Measurements from ENCODE around the gene MSI2.
"Not testable (repeated sequence)": the region's sequence is repeated elsewhere in the genome, so short reads cannot be mapped to it uniquely, and the experiment has no call there.

The MSI2 gene

DNA sequence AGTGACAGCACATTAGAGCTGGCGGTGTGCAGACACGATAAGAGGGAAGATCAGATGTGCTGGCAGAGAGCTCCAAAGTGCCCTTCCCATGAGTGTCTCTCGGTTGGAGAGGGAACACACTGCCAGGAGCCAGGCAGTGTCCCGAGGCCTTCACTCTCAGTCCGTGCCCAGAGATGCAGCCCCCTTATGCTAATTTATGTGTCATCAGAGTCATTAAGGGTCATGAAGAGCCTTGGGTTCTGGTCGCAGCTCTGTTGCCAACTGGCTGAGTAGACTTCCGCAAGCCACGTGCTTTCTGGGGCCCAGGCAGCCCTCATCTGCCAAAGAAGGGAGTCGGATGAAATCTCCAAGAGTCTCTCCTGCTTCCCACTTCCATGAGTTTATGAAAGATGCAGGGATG lies 232.5 kb downstream of the MSI2 start:
- DNase-seq: no peak

DNA sequence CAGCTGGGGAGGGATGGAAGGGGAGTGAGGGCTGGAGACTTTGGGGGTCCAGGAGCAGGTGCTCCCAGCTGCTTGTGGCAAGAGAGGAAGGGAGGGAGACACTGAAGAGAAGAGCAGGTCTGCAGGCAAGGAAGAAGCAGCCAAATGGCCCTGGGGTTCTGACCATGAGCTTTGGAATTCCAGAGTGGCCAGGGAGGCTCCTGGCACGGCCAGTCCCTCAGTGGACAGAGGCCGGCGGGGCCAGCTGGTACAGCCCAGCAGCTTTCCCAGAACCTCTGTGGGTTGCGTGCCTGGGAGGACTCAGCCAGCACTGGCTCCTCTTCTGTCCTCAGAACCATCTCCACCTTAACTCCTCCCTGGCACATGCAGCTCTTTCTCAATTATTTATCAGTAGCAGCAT lies 233.0 kb downstream of the MSI2 start:
- no peak for DNase-seq

DNA sequence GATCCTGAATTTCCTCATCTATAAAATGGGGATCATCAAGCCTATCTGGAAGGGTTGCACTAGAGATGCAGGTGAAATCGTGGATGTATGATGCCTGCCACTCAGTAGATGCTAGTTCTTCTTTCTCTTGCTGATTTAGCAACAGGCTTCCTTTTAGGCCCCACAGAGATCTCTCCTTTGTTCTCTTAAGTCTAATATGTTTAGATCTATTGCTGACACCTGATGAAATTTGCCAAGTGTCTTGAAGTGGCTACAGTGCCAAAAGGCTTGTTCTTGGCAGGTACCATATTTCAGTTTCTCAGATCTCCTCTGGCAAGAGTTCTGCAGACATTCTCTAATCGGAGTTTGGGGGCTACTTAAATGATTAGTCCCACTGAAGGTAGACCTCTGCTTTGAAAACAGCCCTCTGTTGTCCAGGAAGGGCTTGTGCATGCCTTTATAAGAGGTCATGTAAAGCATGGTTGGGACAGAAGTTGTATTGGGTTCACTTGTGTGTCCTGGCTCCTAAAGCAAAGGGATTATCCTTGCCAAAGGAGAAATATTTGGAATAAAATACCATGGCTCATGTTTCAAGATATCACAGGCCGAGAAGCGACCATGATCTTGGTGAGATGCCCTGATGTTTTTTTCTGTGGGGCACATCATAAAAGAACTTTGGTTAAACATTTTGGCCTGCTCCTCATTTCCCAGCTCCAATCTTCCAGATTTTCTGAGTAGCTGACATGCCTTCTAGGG lies 234.0 kb downstream of the MSI2 start:
- DNase-seq: no peak

DNA sequence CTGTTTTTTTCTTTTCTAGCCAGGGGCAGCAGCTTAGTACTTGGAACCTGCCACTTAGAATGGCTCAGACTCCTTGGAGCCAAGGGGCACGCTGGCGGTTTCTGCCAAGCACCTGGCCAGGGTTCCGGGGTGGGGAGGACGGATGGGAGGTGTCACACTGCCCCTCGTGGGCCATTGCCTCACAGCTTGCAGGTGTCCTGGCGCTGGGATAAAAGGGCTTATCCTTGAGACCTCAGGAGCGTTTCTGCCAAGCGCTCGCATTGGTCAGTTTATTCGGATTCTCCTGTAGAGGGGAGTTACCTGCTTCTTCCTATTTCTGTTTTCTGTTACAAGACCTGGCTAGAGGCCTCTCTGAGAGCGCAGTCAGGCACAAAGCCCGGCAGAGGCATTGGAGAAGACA lies 234.6 kb downstream of the MSI2 start:
- no peak for DNase-seq

DNA sequence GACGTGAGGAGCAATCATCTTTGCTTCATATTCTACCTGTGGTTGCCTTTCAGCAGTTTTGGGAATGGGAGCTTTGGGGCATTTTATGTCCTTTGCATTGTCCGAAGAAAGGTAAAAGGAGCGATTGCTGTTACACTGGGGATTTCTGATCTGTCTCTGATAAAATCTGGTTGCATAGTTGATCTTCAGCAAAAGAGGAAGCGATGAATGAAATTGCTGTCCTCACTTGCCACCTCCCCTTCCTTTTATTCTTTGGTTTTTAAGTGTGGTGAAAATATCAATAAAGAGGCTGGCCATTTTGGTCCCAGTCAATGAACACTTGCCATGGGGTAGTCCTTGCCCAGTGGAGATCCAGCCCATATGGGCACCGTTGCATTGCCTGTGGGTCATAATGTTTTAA lies 236.8 kb downstream of the MSI2 start:
- no peak for DNase-seq

DNA sequence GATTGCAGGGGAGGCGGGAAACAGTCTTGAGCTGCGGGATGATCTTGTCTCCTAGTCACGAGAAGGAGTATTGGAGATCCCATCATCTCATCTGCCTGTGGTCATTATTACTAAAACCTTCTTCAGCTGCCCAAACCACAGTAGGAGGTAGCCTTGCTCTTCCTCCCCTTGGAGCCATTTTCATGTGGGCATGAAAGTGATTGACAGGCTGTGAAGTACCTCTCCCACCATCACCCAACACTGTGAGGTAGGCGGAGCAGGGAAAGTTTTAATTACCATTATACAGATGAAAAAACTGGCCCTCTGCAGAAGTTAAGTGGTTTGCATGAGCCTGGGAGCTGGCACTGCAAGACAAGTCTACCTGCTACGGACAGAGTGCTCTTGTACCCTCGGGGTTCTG lies 237.3 kb downstream of the MSI2 start:
- DNase-seq: no peak

DNA sequence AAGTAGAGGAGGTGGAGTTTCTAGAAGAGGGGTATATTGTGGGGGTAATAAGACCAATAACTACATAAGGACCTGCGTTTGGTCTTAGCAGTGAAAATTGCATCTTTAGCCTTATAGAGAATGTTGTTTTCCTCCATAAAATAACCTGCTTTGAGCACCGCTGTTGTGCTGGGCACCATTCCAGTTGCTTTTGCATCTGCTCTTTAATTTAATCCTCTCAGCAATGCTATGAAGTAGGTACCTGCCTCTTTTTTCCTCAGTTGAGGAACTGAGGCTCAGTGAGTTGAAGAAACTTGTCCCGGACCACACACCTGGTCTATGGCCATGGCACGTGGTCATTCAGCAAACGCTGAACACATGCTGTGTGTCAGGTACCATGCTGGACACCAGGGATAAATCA lies 238.1 kb downstream of the MSI2 start:
- DNase-seq: no peak

DNA sequence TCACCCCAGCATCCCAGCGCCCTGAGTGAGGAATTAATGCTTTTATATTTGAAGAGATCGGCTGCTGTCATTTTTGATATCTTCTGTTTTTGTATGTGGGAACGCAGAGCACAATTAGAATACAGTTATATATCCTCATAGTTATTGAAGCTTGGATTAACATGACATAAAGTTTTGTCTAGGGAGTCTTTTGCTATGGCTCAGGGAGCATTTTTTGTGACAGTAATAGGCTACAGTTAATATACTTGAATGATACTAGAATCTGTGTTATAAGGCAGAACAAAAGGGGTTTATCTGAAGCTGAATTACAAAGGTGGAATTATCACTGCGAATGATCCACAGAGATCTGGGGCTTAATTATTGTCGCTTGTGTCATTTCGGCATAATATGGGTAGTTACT lies 239.4 kb downstream of the MSI2 start:
- no peak for DNase-seq

DNA sequence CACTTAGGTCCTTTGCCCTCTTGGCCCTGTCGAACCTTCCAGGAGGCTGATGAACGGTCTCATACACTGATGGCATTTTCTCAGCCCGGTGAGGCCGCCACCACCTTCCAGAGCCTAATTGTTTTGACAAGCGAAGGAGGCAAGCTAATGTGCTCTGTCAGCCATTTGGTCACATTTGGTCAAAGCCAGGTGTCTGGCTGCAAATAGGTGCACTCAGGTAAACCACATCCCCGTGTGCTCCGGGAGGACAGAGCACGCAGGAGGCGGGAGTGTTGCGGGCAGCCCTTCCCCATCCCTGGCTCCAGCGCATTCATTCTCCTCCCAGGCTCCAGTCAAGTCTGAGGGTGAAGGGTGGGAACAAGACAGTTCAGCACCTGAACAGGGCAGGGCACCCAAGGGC lies 240.1 kb downstream of the MSI2 start:
- no peak for DNase-seq

DNA sequence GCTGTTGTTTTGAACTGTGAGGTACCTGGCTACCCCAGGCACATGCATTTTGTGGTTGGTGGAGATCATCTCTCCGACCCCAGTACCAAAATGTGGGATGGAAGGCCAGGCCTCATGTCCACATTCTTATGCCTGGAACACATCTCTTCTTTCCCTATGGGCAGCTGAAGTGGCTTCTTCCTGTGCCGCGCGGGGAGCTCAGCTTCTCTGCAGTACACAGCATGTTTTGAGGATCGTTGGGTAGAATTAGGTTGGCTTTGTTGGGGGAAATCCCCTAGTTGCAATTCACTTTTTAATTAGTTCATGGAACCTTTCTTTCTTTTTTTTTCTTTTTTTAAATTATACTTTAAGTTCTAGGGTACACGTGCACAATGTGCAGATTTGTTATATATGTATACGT lies 242.1 kb downstream of the MSI2 start:
- DNase-seq: no peak

DNA sequence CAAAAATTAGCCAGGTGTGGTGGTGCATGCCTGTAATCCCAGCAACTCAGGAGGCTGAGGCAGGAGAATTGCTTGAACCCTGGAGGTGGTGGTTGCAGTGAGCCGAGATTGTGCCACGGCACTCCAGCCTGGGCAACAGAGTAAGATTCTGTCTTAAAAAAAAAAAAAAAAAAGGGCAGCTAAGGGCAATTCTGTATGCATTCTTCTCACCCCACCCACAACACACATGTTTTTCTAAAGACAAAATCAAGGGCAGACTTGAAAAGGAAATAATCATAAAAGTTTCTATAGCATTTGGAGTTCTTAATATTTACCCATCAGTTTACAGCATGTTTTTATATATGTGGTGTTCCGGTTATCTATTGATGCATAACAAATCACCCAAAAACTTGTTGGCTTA lies 242.9 kb downstream of the MSI2 start:
- not testable (repeated sequence) for DNase-seq

DNA sequence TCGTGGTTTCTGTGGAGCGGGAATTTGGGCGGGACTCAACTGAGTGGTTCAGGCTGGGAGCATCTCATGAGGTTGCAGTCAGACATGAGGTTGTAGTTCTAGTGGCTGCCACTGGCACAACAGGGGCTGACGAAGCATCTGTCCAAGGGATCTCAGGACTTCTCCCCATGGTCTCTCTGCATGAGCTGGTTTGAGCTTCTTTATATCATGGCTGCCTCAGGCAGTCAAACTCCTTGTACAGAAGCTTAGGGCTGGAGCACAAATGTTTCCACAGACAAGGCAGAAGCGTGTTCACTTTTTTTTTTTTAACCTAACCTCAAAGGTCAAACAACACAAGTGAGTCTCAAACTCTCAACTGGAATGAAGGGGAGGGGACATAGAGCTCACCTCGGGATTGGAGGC lies 243.3 kb downstream of the MSI2 start:
- no peak for DNase-seq

DNA sequence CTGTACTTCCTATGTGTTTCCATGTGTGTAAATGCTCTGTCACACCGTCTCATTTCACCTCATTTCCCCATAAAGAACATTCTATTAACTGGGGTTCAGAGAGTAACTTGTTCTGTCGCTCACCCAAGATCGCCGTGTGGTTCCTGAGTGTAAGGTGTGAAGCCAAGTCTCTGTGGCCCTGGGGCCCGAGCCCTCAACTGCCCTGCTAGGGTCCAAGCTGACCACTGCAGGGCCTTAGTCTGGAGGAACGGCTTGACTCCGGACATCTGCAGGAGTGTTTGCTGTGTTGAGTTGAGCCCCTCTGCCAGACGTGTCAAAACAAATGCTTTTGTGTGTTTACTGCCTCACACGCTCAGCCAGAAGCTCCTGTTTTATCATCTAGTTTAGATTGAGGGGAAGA lies 244.7 kb downstream of the MSI2 start:
- DNase-seq: no peak

DNA sequence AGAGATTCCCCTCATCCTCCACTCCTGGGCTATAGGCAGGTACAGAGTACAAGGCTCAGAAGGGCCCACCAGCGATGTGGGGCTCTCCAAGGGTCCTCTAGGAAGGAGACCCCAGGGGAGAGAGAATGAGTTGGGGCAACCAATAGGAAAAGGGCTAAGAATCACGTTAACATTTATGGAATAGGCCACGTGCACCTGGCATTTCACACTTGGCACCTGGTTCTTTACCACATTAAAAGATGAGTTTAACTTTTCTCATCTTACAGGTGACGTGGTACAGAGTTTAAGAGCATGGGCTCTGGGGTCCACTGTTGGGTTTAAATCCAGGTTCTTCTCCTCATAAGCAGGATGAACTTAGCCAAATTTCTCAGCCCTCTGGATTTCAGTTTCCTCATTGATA lies 245.7 kb downstream of the MSI2 start:
- no peak for DNase-seq

DNA sequence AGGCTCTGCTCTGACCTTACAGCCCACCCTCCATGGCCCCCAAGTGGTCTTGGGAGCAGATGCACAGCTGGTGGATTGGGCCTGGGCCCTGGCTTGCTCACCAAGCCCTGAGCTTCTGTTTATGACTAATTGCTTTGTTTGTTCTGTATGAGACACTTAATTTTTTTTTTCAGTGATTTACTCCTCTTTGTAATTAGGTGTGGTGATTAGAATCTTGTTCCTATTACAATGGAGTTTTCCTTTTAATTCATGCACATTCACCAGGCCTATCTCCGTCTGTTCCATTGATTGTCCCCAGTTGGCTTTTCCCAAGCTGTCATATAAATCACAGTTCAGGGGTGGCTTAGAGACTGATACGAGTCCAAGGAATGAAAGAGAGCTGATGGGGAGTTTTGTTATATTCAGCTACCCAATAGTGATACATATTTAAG lies 246.5 kb downstream of the MSI2 start:
- DNase-seq: no peak

DNA sequence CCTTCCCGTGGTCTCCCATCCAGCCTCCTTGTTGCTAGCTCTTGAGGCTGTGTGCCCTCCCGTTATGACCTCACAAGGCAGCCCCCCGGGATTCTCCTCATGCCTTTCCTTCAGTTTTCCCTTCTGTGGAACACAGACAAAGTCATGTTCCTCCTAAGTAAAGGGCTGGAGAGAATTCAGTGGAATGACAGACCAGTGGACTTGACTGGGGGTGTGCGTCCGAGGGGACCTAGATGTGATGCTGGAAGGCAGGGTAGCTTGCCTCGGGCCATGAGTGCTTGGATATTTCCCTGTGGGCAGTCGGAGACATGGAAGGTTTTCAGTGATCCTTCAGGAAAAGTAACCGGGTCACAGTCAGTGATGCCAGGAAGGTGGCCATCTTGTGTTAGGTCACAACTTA lies 247.9 kb downstream of the MSI2 start:
- no peak for DNase-seq

DNA sequence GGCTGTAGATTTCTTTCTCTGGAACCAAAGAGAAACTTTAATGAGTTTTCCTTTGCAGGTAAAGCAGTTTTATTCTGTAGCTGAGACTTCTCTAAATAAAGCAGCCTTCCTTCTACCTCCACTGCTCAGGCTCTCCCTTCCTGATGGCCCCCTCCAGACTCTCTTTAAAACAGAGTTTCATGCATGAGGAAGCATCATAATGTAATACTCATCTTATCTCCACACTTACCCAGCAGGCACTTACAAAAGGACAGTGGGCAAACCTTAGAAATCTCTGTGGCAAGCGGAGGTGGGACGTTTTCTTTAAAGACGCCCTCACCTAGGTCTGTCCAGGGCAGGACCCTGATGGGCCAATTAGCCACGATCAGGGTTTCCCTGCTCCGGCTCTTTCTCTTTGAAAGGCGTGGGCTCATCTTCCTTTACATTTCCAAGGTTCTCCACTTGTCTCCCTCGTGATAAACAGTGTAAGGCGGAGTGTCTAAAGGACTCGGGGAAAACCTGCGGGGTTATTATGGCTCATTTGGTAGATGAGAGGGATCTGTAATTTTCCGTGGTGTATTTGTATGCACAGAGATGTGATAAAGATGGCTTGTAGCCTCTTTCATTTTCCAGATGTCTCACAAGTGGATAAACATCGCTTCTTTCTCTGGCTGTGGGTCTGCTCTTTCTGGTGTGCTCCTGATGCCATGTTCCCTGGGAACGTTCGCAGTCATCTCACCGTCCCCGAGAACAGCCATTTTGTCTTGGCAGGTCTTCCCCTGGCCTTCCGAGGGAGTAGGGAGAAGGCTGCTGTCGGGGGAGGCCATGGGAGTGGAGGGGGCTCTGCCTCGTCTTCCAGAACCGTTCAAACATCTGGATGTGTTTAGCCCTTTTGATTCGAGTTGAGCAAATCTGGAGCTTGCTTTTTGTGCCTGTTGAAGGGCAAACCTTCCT lies 249.8 kb downstream of the MSI2 start:
- DNase-seq: no peak

DNA sequence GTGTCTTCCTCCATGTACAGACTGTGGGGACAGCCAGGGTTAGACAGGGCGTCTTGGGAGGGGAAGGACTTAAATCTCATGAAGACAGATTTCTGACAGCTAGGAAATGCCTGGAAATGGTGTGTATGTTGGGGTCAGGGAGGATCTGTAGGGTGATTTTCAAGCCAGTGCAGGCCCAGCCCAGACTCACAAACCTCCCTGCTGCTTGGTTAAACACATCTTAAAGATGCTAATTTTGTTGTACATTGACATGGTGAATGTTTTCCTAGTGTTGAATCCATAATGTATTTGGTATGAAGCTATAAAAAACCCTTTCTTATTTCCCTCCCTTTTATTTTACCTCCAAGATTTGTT lies 250.4 kb downstream of the MSI2 start:
- no peak for DNase-seq

DNA sequence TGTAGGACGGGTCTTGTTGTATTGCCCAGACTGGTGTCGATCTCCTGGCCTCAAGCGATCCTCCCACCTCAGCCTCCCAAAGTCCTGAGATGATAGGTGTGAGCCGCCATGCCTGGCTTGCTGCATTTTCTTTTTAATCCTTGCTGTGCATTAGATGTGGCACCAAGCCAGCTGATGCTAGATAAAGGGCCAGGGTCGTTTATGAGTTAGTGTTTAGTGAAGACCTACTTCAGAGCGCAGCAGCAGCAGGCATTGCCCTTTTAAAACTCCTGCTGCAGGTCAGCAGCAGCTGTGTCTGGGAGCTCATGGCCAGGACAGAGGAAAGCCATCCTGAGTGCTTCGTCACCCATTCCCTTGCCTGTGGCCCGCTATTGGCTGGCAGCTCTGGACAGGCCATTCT lies 251.5 kb downstream of the MSI2 start:
- DNase-seq: no peak

DNA sequence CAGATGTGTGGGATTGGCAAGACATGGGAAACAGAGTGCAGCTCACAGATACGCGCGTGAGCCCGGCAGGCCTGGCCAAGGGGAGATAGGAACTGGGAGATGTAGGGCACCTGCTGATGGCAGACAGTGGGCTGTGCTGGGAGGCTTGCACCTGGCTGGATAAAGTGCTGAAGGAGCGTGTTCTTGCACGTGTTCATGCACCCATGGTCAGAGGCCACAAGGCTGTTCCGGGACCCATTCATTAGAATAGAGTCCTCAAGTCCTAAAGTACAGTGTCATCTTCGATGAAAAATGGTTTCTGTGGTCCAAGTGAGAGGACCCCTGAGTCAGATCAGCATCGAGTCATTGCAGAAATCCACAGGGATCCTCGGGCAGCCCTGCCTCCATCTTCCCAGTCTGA lies 252.3 kb downstream of the MSI2 start:
- DNase-seq: no peak

DNA sequence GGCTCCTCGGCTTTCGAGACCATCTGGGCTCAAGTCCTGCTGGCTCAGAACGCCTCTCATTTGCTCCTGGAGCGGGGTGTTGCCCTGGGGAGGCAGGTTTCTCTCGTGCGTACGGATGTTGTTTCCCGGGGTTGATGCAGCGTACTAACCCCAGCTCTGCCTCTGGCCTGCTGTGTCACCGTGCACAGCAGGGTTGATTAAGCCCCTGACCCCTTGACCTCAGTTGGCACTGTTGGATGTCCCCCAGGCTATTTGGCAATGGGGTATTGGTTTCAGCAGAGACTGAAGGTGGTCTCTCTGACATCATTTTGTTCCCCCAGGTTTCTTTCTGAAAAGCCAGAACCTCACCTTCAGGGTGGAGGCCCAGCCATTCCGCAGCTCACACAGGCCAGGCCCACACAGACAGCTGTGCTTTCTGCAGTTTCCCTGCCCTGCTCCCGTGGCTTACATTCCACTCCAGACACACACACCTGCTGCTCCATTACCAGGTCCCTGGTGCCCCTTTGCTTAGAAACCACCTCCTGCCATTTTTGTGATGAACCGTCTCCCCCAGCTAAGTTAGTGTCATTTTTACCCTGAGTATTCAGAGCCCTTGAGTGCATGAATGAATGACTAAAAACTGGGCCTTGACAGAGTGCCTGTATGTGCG lies 255.3 kb downstream of the MSI2 start:
- no peak for DNase-seq

DNA sequence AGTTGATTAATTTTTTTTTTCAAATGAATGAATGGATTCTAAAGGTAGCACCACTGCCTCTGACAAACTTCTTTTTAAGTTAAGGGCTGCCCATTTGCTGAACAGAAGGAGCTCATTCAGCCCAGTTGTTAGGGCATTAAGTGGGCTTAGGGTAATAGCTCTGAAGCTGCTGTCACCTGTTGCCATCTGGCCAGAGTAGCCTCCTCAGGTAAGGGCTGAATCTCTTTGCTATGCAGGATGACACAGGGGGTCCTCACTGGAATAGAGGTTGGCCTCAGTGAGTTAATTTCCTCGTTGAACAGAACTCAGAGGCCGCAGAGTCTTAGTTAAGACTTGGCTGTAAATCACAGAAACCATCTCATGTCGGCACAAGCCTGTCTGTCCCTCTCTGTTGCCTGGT lies 255.9 kb downstream of the MSI2 start:
- no peak for DNase-seq

DNA sequence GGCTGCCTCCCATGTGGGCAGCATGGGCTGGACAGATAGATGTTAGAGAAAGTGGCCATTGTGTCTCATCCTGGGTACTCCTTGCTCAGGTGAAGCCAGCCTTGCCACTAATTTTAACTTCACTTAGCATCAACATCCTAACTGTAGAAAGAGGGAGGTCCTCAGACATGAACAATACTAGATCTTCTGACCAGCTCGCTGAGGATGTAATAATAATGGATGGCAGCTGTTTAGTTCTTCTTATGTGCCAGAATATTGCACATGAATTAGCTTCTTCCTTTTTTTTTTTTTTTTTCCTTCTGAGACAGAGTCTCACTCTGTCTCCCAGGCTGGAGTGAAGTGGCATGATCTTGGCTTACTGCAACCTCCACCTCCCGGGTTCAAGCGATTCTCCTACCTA lies 256.4 kb downstream of the MSI2 start:
- no peak for DNase-seq

DNA sequence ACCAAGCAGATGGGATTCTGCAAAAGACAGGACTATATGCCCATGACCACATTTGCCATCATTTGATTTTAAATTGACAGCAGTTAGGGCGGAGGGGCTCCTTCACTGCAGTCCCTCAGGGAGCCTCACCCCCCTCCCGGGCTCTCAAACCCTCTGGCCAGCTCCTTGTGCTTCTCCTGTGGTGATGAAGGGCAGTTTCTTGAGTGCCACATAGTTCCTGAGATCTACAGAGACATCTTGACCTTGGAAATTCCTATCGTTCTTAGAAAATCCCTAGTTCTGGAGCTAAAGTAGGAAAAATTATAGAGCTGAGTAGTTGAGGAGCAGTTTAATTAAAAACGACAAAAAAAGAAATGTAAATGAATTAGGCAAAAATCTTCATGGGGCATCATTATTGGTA lies 257.2 kb downstream of the MSI2 start:
- no peak for DNase-seq
